Ramos (cell line): ENCODE measurements around the gene DYSF.

Experiments used
- in situ Hi-C: fragments of 300-500 bp; cut with MboI; formaldehyde crosslinking; loops from one replicate; pipeline ENCODE4 v1.14.3; 2022; ENCODE audit warnings: low sequenced_read_pairs; ENCODE audit not compliant: unreplicated experiment

Gene DYSF

DNA sequence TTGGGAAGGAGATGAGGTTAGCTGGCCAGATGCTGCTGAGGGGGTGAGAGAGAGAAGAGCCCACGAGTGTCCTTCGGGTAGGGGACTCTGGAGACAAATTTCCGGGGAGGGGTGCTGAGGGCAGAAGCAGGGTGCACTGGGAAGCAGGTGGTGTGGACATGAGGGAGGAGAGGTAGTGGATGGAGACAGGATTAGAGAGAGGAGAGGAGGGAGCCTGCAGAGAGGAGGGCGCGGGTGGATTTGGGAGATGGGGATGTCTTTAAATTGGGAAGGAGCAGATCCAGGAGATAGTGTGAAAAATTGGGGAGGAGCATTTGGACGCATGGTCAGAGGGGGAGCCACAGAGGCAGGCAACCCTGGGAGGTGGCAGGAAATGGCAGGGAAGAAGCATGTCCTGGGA is 154.7 kb downstream of the DYSF start:
- in situ Hi-C loops, result no loop called here

DNA sequence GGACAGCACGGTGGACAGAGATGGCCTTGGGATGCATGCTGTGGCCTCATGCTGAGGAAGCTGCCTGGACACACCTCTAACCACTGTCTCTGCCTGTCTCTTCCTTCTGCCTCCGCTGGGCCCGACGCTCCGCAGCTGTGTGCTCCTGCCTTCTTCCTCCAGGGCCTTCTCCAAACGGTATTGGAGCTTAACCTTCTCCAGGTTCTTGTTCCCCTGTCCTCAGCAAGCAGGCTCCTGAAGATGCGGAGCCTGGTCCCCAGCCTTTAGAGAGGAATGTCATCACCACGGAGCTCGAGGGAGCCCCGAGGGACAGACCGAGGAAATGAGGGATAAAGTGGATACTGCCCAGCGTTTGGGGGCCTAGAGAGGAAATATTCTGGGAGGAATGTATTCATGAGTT is 155.1 kb downstream of the DYSF start:
- in situ Hi-C loops, result no loop called here

GRCh38 chr2:71609029-71609428 is 155.7 kb downstream of the DYSF start:
- in situ Hi-C loops, result no loop called here

GRCh38 chr2:71609441-71609840 is 156.1 kb downstream of the DYSF start:
- in situ Hi-C loops, result no loop called here

DNA sequence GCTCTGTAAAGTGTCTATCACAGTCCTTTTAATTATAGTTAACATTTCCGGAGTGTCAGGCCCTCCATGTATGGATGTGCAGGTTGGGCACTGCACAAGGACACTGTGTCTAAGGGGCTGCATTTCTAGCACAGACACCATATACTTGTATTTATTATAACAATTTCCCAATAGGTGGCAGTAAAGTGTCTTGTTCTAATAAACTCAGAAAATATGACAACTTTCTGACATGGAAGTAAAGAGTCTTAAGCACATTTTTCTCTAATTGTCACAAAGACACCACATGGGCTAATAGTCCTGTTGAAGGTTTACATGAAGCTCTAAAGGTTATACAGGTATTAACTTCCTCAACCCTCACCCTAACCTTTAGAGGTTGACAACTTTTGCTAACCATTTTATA is 156.6 kb downstream of the DYSF start:
- in situ Hi-C loops, result no loop called here

- in situ Hi-C loops, result no loop called here
Observed at GRCh38 chr2:71610671-71611070, 157.3 kb downstream of the DYSF start.

GRCh38 chr2:71611247-71611646 is 157.9 kb downstream of the DYSF start:
- in situ Hi-C loops, result no loop called here

- in situ Hi-C loops, result no loop called here
Observed at GRCh38 chr2:71611781-71612527, 158.6 kb downstream of the DYSF start.

- in situ Hi-C loops, result no loop called here
Observed at GRCh38 chr2:71612581-71613402, 159.4 kb downstream of the DYSF start.

DNA sequence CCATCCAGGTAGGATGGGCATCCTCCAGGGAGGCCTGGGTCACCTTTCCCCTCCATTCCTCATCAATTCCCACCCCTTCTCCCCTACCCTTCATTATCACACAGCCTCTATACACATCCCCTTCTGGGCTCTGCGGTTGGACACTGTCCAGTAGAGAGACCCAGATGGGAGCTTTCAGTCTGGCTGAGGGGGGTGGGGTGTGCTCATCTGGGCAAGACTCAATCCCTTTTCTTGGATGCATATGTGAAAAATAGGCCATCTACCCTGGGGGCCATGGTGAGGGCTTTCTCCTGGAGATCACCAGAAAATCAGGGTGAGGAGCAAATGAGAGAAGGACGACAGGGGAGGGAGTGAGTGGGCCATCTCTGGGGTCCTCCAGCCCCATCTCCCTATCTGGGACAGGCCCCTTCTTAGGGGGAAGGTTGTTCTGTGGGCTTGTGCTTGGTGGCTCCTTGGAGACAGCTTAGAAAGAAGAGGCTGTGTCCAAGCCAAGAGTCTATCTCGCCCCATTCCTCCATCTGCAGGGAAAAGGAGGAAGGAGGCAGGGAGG is 160.1 kb downstream of the DYSF start:
- in situ Hi-C loops, result no loop called here

DNA sequence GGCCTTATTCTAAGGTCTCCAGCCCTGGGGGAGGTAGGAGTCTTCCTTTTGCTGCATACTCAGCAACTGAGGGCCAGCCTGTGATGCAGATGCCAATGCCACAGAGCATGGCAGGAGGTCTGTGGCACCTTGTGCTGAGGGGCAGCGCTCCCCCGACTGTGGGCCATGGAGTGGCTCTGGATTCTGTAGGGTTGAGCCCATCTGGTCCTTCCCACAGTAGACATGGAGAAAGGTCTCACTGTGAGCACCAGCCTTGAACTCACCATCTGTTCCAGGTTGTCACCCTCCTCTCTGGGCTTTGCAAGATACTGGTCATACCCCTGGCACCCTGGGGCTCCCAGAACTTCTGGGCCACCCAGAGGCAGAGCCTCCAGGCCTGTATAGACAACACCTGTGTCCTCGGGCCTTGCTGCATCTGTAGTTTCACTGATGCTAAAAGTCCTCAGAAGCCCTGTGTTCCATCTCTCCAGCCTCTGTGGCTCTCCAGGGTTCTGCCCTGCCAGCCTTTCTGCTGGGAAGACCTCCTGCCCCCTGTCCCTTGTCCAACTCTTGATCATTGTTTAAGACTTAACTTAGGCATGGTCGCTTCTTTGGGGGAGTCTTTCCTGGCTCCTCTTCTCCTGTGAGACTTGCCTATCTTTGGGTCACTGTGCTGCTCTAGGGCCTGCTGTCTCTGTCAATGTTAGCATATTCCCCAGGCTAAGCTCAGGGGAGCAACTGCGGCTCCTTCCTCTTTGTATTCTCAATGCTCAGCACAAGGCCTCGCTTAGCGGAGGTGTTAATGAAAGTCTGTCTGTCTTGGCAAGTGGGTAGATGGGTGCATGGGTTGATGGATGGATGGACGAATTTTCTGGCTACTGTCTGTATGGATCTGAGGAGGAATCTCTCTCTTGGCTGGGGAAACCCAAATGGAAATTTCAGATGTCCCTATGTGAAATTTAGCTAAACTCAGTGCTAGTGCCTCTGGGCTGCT is 160.9 kb downstream of the DYSF start:
- in situ Hi-C loops, result no loop called here

- in situ Hi-C loops, result no loop called here
Observed at GRCh38 chr2:71614976-71615766, 161.8 kb downstream of the DYSF start.

GRCh38 chr2:71615767-71616730 is 162.7 kb downstream of the DYSF start:
- in situ Hi-C loops, result no loop called here

- in situ Hi-C loops, result no loop called here
Observed at GRCh38 chr2:71617266-71617665, 163.9 kb downstream of the DYSF start.

DNA sequence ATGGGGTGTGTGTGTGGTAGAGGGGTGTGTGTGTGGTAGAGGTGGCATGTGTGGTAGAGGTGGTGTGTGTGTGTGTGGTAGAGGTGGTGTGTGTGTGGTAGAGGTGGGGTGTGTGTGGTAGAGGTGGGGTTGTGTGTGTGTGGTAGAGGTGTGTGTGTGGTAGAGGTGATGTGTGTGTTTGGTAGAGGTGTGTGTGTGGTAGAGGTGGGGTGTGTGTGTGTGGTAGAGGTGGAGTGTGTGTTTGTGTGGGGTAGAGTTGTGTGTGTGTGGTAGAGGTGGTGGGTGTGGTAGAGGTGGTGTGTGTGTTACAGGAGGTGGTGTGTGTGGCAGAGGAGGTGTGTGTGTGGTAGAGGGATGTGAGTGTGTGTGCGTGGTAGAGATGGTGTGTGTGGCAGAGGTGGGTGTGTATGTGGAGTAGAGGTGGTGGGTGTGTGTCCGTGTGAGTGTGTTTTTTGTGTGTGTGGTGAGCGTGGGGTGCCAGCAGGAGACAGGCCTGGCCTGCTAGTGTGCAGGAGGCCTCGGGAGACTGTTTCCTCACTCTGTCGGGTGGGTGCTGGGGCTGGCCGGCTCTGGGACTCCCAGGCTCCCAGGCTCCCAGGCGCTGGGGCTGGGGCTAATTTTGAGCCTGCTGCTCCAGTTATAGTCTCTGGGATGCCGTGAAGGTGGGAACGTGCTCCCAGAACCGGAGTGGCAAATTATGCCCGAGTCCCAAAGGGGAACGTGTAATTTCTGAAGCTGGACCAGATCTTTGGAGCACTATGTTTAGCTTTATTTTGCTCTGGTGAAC is 165.2 kb downstream of the DYSF start:
- in situ Hi-C loops, result no loop called here

DNA sequence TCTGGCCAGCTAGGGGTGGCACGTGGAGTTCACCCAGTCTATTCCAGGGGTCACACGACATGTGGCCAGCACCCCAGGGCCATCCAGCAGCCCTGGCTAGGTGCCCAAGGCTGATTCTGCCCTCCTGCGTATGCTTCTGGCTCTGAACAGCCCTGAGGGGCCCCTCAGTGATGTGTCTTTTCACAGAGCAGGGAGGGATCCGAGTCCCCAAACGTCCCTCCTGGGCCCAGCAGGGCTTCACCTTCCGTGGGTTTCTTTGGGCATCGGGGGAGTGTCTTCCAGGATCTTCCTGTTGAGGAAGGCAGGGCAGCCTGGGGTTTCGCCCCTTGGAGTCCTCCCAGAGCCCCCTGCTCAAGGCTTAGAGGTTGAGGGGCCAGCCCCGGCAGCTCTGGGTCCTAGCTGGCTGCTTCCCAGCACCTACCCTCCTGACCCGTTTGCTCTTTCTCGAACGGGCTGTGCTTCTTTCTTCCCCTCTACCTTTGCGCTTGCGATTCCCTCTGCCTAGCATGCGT is 165.9 kb downstream of the DYSF start:
- in situ Hi-C loops, result no loop called here

DNA sequence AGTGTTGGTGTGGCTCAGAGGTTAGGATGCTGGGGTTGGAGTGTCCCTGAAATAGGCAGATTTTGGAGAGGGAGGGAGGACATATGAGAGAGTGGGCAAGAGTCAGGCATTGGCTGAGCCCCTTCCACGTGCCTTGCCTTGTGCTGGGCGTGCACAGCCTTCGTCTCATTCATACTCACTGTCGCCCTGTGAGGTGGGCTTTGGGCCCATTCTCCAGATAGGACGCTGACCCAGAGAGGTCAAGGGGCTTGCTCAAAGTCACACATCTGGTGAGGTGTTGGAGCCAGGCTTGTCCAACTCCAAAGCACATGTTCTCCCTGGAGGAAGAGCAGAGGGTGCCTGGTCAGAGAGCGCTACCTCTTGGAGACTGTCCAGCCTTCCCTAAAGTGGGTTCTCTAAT is 166.8 kb downstream of the DYSF start:
- in situ Hi-C loops, result no loop called here
